ENCODE measurements around the gene MID1.

GRCh38 chrX:10486373-10486772, 134.0 kb downstream of the MID1 start:
- no peak for TF ChIP-seq ATF2 (tag by site-specific recombination; IDR thresholded peaks at IDR 0.05; ENCODE audit: low read depth)
- no peak for TF ChIP-seq ZBTB17 (tag by site-specific recombination; IDR thresholded peaks at IDR 0.05)
- no peak for TF ChIP-seq ZNF670 (tag by site-specific recombination; IDR thresholded peaks at IDR 0.05; ENCODE audit: low read depth)
- TF ChIP-seq REST (tag by site-specific recombination; IDR thresholded peaks at IDR 0.05), result no peak
